GM23248 (cell line): Measurements from ENCODE around the gene DEPDC1.

Source experiments
- EZH2 ChIP-seq: fragments of 200-600 bp; sonication (generic); IDR thresholded peaks from 2 replicates; pipeline ENCODE4 v1.6.1; 2018; ENCODE audit warnings: antibody characterized with exemption, mild to moderate bottlenecking; ENCODE audit not compliant: insufficient read depth, poor library complexity, severe bottlenecking
- EZH2phosphoT487 ChIP-seq: fragments of 200-600 bp; sonication (generic); IDR thresholded peaks from 2 replicates; pipeline ENCODE4 v1.6.1; 2018; ENCODE audit warnings: antibody characterized with exemption, moderate library complexity, mild to moderate bottlenecking, low read depth; ENCODE audit not compliant: insufficient read depth

DNA sequence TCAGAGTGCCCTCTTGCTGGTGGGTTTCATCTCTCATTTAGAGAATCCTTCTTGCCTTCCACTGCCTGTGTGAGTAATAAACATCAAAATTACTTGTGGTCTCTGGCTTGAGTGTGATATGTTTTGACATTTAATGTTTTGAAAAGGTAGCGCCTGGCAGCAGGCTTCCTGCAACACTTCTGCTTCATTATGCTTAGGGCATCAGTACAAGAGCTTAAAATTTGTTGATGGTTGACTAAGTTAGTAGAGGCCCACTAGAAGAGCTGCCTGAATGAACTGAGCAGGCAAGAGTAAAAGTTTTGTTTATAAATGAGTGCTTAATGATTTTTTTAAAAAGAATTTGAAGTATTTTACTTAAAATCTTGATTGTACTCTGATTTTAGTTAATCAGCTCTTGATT, 40.7 kb downstream of the DEPDC1 start:
- no peak for TF ChIP-seq EZH2
- no peak for TF ChIP-seq EZH2phosphoT487
